ENCODE measurements around the gene WSB1. TPM values are rescaled to one million over a fixed set of nuclear protein-coding genes. Genes with fewer than 3 reads are reported as not detected.

Gene WSB1
- total and polyA plus RNA-seq, 2 experiments from 2014 or later = 101 to 108 TPM

Small RNAs within 50 kb of the gene (microRNA-seq; reads per million reads assigned to microRNA genes)
- not detected for gene MIR4522

Small RNAs within 50 kb of the gene (small RNA-seq; reads per million reads assigned to genes)
- not detected for gene MIR4522 (ENCODE audit: low replicate concordance)

Other genes starting within 250 kb of the WSB1 start
- gene KSR1, start 162.3 kb downstream of the WSB1 start, total RNA-seq (2014; rRNA removed; shearing (Covaris generic)) = 35.6 and 53.2 TPM in 2 replicates
- 7.8 and 8.5 TPM in 2 replicates for gene KSR1, start 162.3 kb downstream of the WSB1 start, polyA plus RNA-seq (2016; fragmentation: Nextera tagmentation; extraction: Ambion mirVana)

All from GM23338 (cell line).